A673 (cell line): ENCODE measurements around the gene RAB15. TPM values are rescaled to one million over a fixed set of nuclear protein-coding genes. Genes with fewer than 3 reads are reported as not detected.

Experiments
- BruUV-seq: library from RNA; stranded (reverse); fragments of 400-500 nt; replicated peaks from 2 replicates; lab custom pipeline; 2021; lab: Mats Ljungman, UMichigan
- CTCF ChIA-PET: fragments of 300-600 bp; sonication (Branson Sonifier 250); formaldehyde crosslinking; loops from one replicate; lab custom pipeline; 2022; ENCODE audit warnings: antibody characterized with exemption; lab: Charles Lee
- POLR2A ChIA-PET: fragments of 300-600 bp; sonication (Branson Sonifier 250); formaldehyde crosslinking; loops from one replicate; lab custom pipeline; 2022; ENCODE audit warnings: antibody characterized with exemption; ENCODE audit not compliant: low non-redundant PET; lab: Charles Lee
- DNase-seq: peaks from one replicate; pipeline ENCODE4 v3.0.0-alpha.2; 2015; ENCODE audit warnings: low spot score
- H3K27ac ChIP-seq: fragments of 200-600 bp; sonication (generic); 2 replicates; pipeline ENCODE4 v1.5.1; 2016; ENCODE audit warnings: mixed run types, low read depth, mild to moderate bottlenecking, mixed read lengths, antibody characterized with exemption, low read length; ENCODE audit not compliant: poor library complexity, severe bottlenecking
- H3K27me3 ChIP-seq: fragments of 200-600 bp; sonication (generic); replicated peaks from 2 replicates; pipeline ENCODE4 v1.6.1; 2017; ENCODE audit warnings: mixed run types, low read depth, mild to moderate bottlenecking, mixed read lengths, antibody characterized with exemption, low read length; ENCODE audit not compliant: insufficient read depth, poor library complexity
- H3K36me3 ChIP-seq: fragments of 200-600 bp; sonication (generic); 2 replicates; pipeline ENCODE4 v1.6.1; 2016; ENCODE audit warnings: mixed run types, mild to moderate bottlenecking, mixed read lengths, antibody characterized with exemption, low read length; ENCODE audit not compliant: insufficient read depth, poor library complexity, severe bottlenecking
- H3K4me1 ChIP-seq: fragments of 200-600 bp; sonication (generic); 2 replicates; pipeline ENCODE4 v1.6.1; 2017; ENCODE audit warnings: mixed run types, mild to moderate bottlenecking, mixed read lengths, antibody characterized with exemption, low read length; ENCODE audit not compliant: insufficient read depth, poor library complexity, severe bottlenecking
- H3K4me3 ChIP-seq: fragments of 200-600 bp; sonication (generic); 2 replicates; pipeline ENCODE4 v1.5.1; 2016; ENCODE audit warnings: low read depth, mixed run types, mild to moderate bottlenecking, mixed read lengths, low read length; ENCODE audit not compliant: poor library complexity, severe bottlenecking
- H3K9me3 ChIP-seq: fragments of 200-600 bp; sonication (generic); 2 replicates; pipeline ENCODE4 v1.6.1; 2016; ENCODE audit warnings: mixed run types, low read depth, mild to moderate bottlenecking, mixed read lengths, antibody characterized with exemption, low read length; ENCODE audit not compliant: poor library complexity, severe bottlenecking
- CTCF ChIP-seq: fragments of 300-800, 200-600 bp; sonication (generic); conservative IDR thresholded peaks from 2 replicates; pipeline ENCODE4 v1.5.1; 2017; ENCODE audit warnings: low read depth, mild to moderate bottlenecking, antibody characterized with exemption, low read length, moderate library complexity, mixed read lengths
- EZH2 ChIP-seq: fragments of 200-600 bp; sonication (generic); IDR thresholded peaks from 2 replicates; pipeline ENCODE4 v1.6.1; 2017; ENCODE audit warnings: borderline replicate concordance, low read depth, mild to moderate bottlenecking, mixed read lengths, antibody characterized with exemption, low read length; ENCODE audit not compliant: poor library complexity, severe bottlenecking
- intact Hi-C: fragments of 100-400 bp; cut with micrococcal nuclease; formaldehyde crosslinking; loops from one replicate; pipeline ENCODE4 v1.10.0; 2022; ENCODE audit not compliant: unreplicated experiment
- total RNA-seq: library from RNA; stranded (reverse); gene quantifications from 2 replicates; pipeline ENCODE4 v1.2.3, GENCODE V29; 2021

Gene RAB15
- total RNA-seq, 1 experiment from 2014 or later = 23.6 TPM

- no TSS peak for BruUV-seq
- Histone ChIP-seq H3K36me3 (no peaks in the 10 kb centered on the region), H3K4me3 (no peak overlapping the region), H3K9me3 (no peaks in the 10 kb centered on the region), H3K27ac (peak overlapping the region; percentile 59), H3K27me3 (no peaks in the 10 kb centered on the region), H3K4me1 (peaks cover 20% of the 10 kb centered on the region)
- intact Hi-C loops = no loop called here
- DNase-seq = peak; percentile 40
- ChIA-PET POLR2A (no interaction called here), CTCF (no interaction called here)
- TF ChIP-seq EZH2 = no peak
- no peak for TF ChIP-seq CTCF
These were observed 3.5 kb downstream of the RAB15 start for GRCh38 chr14:64968651-64969050.

GRCh38 chr14:64968167-64968566 is 4.0 kb downstream of the RAB15 start:
- ChIA-PET CTCF (no interaction called here), POLR2A (no interaction called here)
- Histone ChIP-seq H3K9me3 (no peaks in the 10 kb centered on the region), H3K36me3 (no peaks in the 10 kb centered on the region), H3K4me1 (peaks cover 20% of the 10 kb centered on the region), H3K4me3 (no peak overlapping the region), H3K27ac (peak overlapping the region; percentile 59), H3K27me3 (no peaks in the 10 kb centered on the region)
- DNase-seq = no peak
- intact Hi-C loops = no loop called here
- TF ChIP-seq EZH2 (no peak), CTCF (no peak)
- no TSS peak for BruUV-seq

- intact Hi-C loops = no loop called here
These were observed 5.2 kb downstream of the RAB15 start for GRCh38 chr14:64966976-64967375.

More at GRCh38 chr14:64966976-64967375, 5.2 kb downstream of the RAB15 start:
- DNase-seq = no peak
- Histone ChIP-seq H3K36me3 (no peaks in the 10 kb centered on the region), H3K27ac (no peak overlapping the region), H3K4me3 (no peak overlapping the region), H3K4me1 (peaks cover 15% of the 10 kb centered on the region), H3K9me3 (no peaks in the 10 kb centered on the region), H3K27me3 (no peaks in the 10 kb centered on the region)
- POLR2A ChIA-PET = no interaction called here
- CTCF ChIA-PET = no interaction called here
- no peak for TF ChIP-seq CTCF
- no peak for TF ChIP-seq EZH2
- BruUV-seq = no TSS peak
